AG09319 (cell line): ENCODE results near the gene KDM3A.

Experiments used
- DNase-seq: peaks from one replicate; pipeline ENCODE4 v3.0.0-alpha.2; 2010; ENCODE audit warnings: low read depth; ENCODE audit errors: extremely low read depth
- TF ChIP-seq, protein P1 (sequence below): IDR thresholded peaks from 2 replicates; pipeline ENCODE4 v1.5.1; 2011; ENCODE audit warnings: low read depth, mild to moderate bottlenecking, inconsistent platforms, low read length, moderate library complexity

KDM3A gene, protein sequence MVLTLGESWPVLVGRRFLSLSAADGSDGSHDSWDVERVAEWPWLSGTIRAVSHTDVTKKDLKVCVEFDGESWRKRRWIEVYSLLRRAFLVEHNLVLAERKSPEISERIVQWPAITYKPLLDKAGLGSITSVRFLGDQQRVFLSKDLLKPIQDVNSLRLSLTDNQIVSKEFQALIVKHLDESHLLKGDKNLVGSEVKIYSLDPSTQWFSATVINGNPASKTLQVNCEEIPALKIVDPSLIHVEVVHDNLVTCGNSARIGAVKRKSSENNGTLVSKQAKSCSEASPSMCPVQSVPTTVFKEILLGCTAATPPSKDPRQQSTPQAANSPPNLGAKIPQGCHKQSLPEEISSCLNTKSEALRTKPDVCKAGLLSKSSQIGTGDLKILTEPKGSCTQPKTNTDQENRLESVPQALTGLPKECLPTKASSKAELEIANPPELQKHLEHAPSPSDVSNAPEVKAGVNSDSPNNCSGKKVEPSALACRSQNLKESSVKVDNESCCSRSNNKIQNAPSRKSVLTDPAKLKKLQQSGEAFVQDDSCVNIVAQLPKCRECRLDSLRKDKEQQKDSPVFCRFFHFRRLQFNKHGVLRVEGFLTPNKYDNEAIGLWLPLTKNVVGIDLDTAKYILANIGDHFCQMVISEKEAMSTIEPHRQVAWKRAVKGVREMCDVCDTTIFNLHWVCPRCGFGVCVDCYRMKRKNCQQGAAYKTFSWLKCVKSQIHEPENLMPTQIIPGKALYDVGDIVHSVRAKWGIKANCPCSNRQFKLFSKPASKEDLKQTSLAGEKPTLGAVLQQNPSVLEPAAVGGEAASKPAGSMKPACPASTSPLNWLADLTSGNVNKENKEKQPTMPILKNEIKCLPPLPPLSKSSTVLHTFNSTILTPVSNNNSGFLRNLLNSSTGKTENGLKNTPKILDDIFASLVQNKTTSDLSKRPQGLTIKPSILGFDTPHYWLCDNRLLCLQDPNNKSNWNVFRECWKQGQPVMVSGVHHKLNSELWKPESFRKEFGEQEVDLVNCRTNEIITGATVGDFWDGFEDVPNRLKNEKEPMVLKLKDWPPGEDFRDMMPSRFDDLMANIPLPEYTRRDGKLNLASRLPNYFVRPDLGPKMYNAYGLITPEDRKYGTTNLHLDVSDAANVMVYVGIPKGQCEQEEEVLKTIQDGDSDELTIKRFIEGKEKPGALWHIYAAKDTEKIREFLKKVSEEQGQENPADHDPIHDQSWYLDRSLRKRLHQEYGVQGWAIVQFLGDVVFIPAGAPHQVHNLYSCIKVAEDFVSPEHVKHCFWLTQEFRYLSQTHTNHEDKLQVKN (N-terminal part only)

DNA sequence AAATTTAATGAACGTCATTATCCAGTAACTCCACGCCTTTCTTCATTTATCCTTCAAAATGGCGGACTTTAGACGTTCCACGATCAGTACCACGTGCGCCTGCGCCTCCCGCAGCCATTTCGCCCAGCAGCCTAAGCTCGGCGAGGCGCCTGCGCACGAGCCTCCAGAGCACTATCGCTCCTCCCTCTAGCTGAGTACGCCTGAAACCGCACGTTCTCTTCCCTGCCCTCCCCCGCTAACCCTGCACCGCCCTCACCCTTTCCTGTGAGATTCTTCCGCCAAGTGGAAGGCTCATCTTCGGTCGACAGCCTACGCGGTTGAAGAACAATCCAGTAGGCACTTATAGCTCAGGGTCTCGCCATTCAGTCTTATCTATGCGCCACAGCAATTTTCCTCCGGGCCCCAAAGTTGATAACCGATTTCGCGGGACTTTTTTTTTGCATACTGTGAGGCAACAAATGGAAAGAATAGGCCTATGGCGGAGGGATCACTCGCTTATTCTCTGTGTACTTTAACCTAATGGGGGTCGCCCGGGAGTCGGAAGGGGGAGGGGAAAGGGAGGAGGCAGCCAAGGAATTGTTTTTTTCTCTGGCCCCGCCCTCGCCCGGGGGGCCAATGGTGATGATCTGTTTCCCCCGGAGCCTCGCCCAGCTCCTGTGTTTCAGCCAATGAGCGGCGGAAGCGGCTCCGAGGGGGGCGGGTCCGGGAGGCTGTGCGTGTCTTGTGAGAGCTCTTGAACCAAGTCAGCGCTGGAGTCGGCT, at the start of gene KDM3A:
Gene KDM3A (plus strand): TSS at position 741 of the 761 bp plus-strand sequence. CDS start 677 bp downstream, outside the sequence.
- peak; percentile 99 for DNase-seq
- TF ChIP-seq, protein P1, sequence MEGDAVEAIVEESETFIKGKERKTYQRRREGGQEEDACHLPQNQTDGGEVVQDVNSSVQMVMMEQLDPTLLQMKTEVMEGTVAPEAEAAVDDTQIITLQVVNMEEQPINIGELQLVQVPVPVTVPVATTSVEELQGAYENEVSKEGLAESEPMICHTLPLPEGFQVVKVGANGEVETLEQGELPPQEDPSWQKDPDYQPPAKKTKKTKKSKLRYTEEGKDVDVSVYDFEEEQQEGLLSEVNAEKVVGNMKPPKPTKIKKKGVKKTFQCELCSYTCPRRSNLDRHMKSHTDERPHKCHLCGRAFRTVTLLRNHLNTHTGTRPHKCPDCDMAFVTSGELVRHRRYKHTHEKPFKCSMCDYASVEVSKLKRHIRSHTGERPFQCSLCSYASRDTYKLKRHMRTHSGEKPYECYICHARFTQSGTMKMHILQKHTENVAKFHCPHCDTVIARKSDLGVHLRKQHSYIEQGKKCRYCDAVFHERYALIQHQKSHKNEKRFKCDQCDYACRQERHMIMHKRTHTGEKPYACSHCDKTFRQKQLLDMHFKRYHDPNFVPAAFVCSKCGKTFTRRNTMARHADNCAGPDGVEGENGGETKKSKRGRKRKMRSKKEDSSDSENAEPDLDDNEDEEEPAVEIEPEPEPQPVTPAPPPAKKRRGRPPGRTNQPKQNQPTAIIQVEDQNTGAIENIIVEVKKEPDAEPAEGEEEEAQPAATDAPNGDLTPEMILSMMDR, result no peak

DNA sequence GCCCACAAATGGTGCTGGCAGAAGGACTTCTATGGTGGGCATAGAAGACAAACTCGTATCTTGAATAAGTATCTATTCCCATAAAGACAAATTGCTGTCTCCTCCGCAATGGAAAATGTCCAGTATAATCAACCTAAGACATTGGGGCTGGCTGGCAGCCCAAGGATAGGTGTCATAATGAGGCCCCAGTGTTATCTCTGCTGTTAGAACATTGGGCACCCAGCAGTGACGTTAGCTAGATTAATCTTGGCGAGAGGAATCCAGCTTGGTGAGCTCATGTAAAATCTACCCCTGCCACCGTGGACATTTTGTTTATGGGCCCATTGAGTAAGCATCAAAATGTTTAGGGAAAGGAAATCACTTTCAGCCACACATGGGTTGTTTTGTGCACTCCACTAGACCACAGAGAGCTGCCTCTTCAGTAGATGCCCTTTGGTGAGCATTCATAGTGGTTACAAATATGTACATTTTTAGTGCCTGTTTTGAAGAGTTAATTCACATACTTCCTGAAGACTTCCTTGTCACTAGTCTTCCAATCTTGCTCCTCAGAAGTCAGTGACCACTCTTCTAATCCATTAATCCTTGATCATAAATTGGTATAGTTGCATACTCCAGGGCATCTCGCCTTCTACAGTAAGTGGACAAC, 48.2 kb upstream of the KDM3A start:
- TF ChIP-seq, protein P1, result no peak
- no peak for DNase-seq

DNA sequence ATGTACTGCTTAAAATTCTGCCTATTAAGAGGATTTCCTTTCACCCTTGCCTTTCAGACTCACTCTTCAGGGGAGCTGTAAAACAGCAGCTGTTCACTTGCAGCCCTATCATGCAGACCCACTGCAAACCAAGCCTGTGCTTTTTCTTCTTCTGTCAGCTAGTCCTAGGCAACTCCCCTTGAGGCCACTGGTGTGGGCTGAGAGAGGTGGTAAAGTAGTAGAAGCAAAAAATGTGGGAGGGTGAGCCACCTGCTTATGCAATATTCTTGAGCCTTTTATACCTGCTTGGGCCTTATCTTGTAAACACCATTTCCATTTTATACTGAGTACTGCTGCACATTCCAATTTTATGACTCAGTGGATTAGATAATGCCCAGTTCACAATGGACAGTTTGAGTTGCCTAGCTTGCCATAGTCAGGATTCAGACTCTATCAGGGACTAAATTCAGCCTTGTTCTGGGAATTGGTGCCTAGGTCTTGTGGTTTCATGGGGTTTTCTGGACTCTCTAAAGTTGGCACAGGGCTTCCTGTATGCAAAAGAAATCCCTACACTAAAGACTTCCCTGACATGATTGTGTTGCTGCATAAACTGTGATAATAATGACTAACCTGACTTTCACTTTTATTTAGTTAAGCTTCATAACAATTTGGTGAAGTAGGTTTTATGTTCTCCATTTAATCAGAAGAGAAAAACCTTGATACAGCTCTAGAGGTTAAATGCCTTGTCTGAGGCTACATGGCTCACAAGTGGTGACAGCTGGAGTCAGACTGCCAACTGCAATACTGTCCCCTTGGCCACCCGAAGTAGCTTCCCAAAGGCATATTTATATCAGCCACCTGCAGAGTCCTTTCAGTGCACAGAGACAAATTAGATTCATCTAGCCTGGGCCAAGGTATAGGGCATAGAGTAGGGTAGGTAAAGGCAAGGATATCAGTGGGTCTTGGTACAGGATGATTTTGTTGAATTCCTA, 47.4 kb upstream of the KDM3A start:
- TF ChIP-seq, protein P1, result no peak
- DNase-seq, result no peak

DNA sequence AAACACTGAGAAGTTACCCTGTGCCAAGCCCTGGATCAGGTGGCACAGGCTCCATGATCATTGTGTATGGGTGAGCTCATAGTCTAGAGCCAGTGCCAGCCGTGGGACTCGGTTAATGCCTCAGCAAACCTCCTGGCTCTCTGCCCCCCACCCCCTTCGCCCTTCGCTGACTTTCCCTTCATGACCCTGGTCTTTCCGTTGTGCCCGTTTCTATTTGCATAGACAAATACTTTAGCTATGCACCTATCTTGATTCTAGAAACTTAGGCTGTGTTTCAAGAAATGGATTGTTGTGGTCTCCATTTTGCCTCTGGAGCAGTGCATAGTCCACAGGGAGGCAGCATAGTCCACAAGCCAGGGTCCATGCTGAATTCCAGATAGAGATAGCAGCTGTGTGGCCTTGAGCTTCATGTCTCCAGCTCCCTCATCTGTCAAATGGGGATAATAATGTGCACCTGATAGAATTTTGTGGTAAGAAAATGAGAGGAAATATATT, 44.8 kb upstream of the KDM3A start:
- DNase-seq, result no peak
- TF ChIP-seq, protein P1, result peak; percentile 34

DNA sequence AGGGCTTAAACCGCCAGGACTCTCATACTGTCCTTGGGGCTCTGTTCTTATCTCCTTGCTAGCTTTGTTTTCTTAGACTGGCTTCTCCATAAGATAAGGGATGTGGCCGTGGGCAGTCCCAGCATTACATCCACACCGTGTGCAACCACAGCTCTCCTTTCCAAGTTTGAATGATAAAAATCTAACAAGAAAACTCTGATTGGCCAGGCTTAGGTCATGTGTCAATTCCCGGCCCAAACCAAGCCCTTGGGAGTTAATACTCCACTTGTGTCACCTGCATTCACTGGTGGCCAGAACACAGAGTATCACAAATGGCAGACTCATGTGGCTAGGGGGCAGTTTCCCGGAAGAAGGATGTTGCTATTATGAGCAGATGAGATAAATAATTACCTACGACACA, 43.2 kb upstream of the KDM3A start:
- TF ChIP-seq, protein P1, result no peak
- no peak for DNase-seq
